Astrocyte (in vitro differentiated cells and primary cell): Measurements from ENCODE around the gene RALGAPA1.

Experiments
- CTCF ChIP-seq: IDR thresholded peaks from 2 replicates; pipeline ENCODE4 v1.5.1; 2011; ENCODE audit warnings: low read depth, mild to moderate bottlenecking, inconsistent platforms, low read length, moderate library complexity; ENCODE audit not compliant: insufficient read depth
- EZH2 ChIP-seq: IDR thresholded peaks from 2 replicates; pipeline ENCODE4 v1.6.1; 2012; ENCODE audit warnings: mild to moderate bottlenecking, low read length, inconsistent platforms; ENCODE audit not compliant: insufficient read depth

GRCh38 chr14:35760143-35760542 is 49.0 kb downstream of the RALGAPA1 start:
- TF ChIP-seq CTCF (no peak), EZH2 (no peak)
